Kidney epithelial cell (primary cell): ENCODE results near the gene CD99. TPM values are rescaled to one million over a fixed set of nuclear protein-coding genes. Genes with fewer than 3 reads are reported as not detected.

Source experiments
- DNase-seq: peaks from one replicate; pipeline ENCODE4 v3.0.0-alpha.2; 2010; ENCODE audit warnings: low read depth
- H3K27me3 ChIP-seq: 2 replicates; pipeline ENCODE4 v1.6.0; 2011; ENCODE audit warnings: low read length; ENCODE audit not compliant: control insufficient read depth, insufficient read depth
- H3K36me3 ChIP-seq: 2 replicates; pipeline ENCODE4 v1.5.1; 2011; ENCODE audit warnings: low read length; ENCODE audit not compliant: control insufficient read depth, insufficient read depth
- H3K4me3 ChIP-seq: 2 replicates; pipeline ENCODE4 v1.5.1; 2011; ENCODE audit warnings: low read depth, mild to moderate bottlenecking, control low read depth, low read length
- CTCF ChIP-seq: IDR thresholded peaks from 2 replicates; pipeline ENCODE4 v1.5.1; 2011; ENCODE audit warnings: mild to moderate bottlenecking, moderate library complexity, low read length, control low read depth, inconsistent platforms; ENCODE audit not compliant: insufficient read depth, poor library complexity, severe bottlenecking
- total RNA-seq: library from RNA; depleted of rRNA; stranded (reverse); fragments of >200 nt; gene quantifications from 2 replicates; pipeline ENCODE4 v1.2.3, GENCODE V29; 2015

CD99 gene
- total RNA-seq, 1 donor from 2014 or later: 152 TPM

GRCh38 chrX:2677764-2678163 is 13.3 kb upstream of the CD99 start:
- H3K4me3 ChIP-seq: no peak overlapping the region
- no peaks in the 10 kb centered on the region for H3K27me3 ChIP-seq
- TF ChIP-seq CTCF: no peak
- peak; percentile 94 for DNase-seq
- H3K36me3 ChIP-seq: no peaks in the 10 kb centered on the region

GRCh38 chrX:2678583-2678982 is 12.5 kb upstream of the CD99 start:
- TF ChIP-seq CTCF: no peak
- no peaks in the 10 kb centered on the region for H3K36me3 ChIP-seq
- H3K27me3 ChIP-seq: no peaks in the 10 kb centered on the region
- no peak overlapping the region for H3K4me3 ChIP-seq
- DNase-seq: no peak

- Histone ChIP-seq H3K4me3 (no peak overlapping the region), H3K36me3 (no peaks in the 10 kb centered on the region), H3K27me3 (no peaks in the 10 kb centered on the region)
- no peak for TF ChIP-seq CTCF
- DNase-seq: no peak
Observed at GRCh38 chrX:2679534-2680485, 11.3 kb upstream of the CD99 start.

GRCh38 chrX:2680486-2681348 is 10.4 kb upstream of the CD99 start:
- DNase-seq: no peak
- Histone ChIP-seq H3K36me3 (no peaks in the 10 kb centered on the region), H3K27me3 (no peaks in the 10 kb centered on the region), H3K4me3 (no peak overlapping the region)
- TF ChIP-seq CTCF: no peak

- no peaks in the 10 kb centered on the region for H3K27me3 ChIP-seq
- H3K36me3 ChIP-seq: no peaks in the 10 kb centered on the region
- no peak for DNase-seq
- no peak overlapping the region for H3K4me3 ChIP-seq
- no peak for TF ChIP-seq CTCF
Observed at GRCh38 chrX:2682565-2683177, 8.4 kb upstream of the CD99 start.
